CD14-positive monocyte (primary cell): ENCODE measurements around the gene ABCG1. TPM values are rescaled to one million over a fixed set of nuclear protein-coding genes. Genes with fewer than 3 reads are reported as not detected.

Experiments
- DNase-seq, 3 donors: peaks; one replicate each; pipeline ENCODE4 v3.0.0-alpha.2; 2011 to 2022
- H2AFZ ChIP-seq: 2 replicates; pipeline ENCODE4 v1.6.0; 2012; ENCODE audit warnings: mild to moderate bottlenecking, low read depth, low read length, inconsistent platforms; ENCODE audit not compliant: insufficient read depth, poor library complexity, severe bottlenecking
- H3K27ac ChIP-seq, 2 donors: 1 replicate in 1 of 2; 2 replicates in 1 of 2; pipeline ENCODE4 v1.5.1; 2012 to 2013; ENCODE audit warnings: low read length in 2 of 2, control low read depth in 1 of 2, inconsistent platforms in 1 of 2, low read depth in 1 of 2, mild to moderate bottlenecking in 1 of 2
- H3K27me3 ChIP-seq, 2 donors: one replicate each; pipeline versions ENCODE4 v1.6.0 to v1.6.1; 2011 to 2013; ENCODE audit warnings: low read length in 2 of 2; ENCODE audit not compliant: control insufficient read depth in 2 of 2, insufficient read depth in 2 of 2
- H3K36me3 ChIP-seq, 2 donors: replicated peaks in 1 of 2; 1 replicate in 1 of 2; 2 replicates in 1 of 2; pipeline versions ENCODE4 v1.5.1 to v1.6.1; 2012 to 2013; ENCODE audit warnings: low read length in 2 of 2, control low read depth in 1 of 2, inconsistent platforms in 1 of 2, mild to moderate bottlenecking in 1 of 2; ENCODE audit not compliant: insufficient read depth in 2 of 2, control insufficient read depth in 1 of 2
- H3K4me1 ChIP-seq, 2 donors: 1 replicate in 1 of 2; 2 replicates in 1 of 2; pipeline versions ENCODE4 v1.5.1 to v1.6.1; 2012 to 2013; ENCODE audit warnings: low read length in 2 of 2, control low read depth in 1 of 2, inconsistent platforms in 1 of 2, mild to moderate bottlenecking in 1 of 2, moderate library complexity in 1 of 2; ENCODE audit not compliant: insufficient read depth in 2 of 2, control insufficient read depth in 1 of 2
- H3K4me2 ChIP-seq: replicated peaks from 2 replicates; pipeline ENCODE3; 2012; ENCODE audit warnings: low read length, moderate library complexity, mild to moderate bottlenecking; ENCODE audit not compliant: poor library complexity, severe bottlenecking; ENCODE audit errors: extremely low read depth
- H3K4me3 ChIP-seq, 3 experiments: fragments of 200-600 bp in 1 of 3; sonication (generic) in 1 of 3; replicated peaks in 1 of 3; 1 replicate in 2 of 3; 2 replicates in 1 of 3; pipeline ENCODE4 v1.5.1; 2011 to 2013; ENCODE audit warnings: low read length in 3 of 3, mild to moderate bottlenecking in 3 of 3, control low read depth in 2 of 3, low read depth in 2 of 3, inconsistent platforms in 1 of 3, moderate library complexity in 1 of 3
- H3K79me2 ChIP-seq: 2 replicates; pipeline ENCODE4 v1.6.0; 2012; ENCODE audit warnings: mild to moderate bottlenecking, control low read depth, inconsistent platforms, low read length, moderate library complexity; ENCODE audit not compliant: insufficient read depth
- H3K9ac ChIP-seq: 2 replicates; pipeline ENCODE4 v1.6.0; 2017; ENCODE audit warnings: low read length, mild to moderate bottlenecking; ENCODE audit not compliant: insufficient read depth, poor library complexity, severe bottlenecking
- H3K9me3 ChIP-seq, 2 donors: replicated peaks in 1 of 2; 1 replicate in 1 of 2; 2 replicates in 1 of 2; pipeline versions ENCODE4 v1.5.1 to v1.6.1; 2012 to 2013; ENCODE audit warnings: low read length in 2 of 2, control low read depth in 1 of 2; ENCODE audit not compliant: control insufficient read depth in 1 of 2, insufficient read depth in 1 of 2
- H4K20me1 ChIP-seq: 2 replicates; pipeline ENCODE4 v1.6.0; 2012; ENCODE audit warnings: mild to moderate bottlenecking, low read length, control low read depth, moderate library complexity; ENCODE audit not compliant: insufficient read depth
- H3K27ac Mint-ChIP-seq, 7 donors: one replicate each; pipeline ENCODE4 v1.8.0; 2020; ENCODE audit warnings: mild to moderate bottlenecking in 7 of 7, mixed read lengths in 7 of 7, moderate library complexity in 6 of 7, inconsistent platforms in 2 of 7
- H3K27me3 Mint-ChIP-seq, 3 donors: one replicate each; pipeline ENCODE4 v1.8.0; 2021 to 2022; ENCODE audit warnings: low read depth in 3 of 3, mild to moderate bottlenecking in 3 of 3, mixed read lengths in 3 of 3, moderate library complexity in 3 of 3, inconsistent platforms in 1 of 3
- H3K36me3 Mint-ChIP-seq, 2 donors: one replicate each; pipeline ENCODE4 v1.8.0; 2020; ENCODE audit warnings: mixed read lengths in 2 of 2, inconsistent platforms in 1 of 2, mild to moderate bottlenecking in 1 of 2
- H3K4me1 Mint-ChIP-seq: one replicate; pipeline ENCODE4 v1.8.0; 2020; ENCODE audit warnings: mild to moderate bottlenecking, mixed read lengths
- H3K4me3 Mint-ChIP-seq, 2 donors: one replicate each; pipeline ENCODE4 v1.8.0; 2020; ENCODE audit warnings: mild to moderate bottlenecking in 2 of 2, mixed read lengths in 2 of 2, moderate library complexity in 1 of 2
- H3K9me3 Mint-ChIP-seq, 7 donors: one replicate each; pipeline ENCODE4 v1.8.0; 2020 to 2022; ENCODE audit warnings: mixed read lengths in 7 of 7, mild to moderate bottlenecking in 6 of 7, moderate library complexity in 6 of 7, inconsistent platforms in 2 of 7
- WGBS: methylation state at CpG from one replicate; pipeline ENCODE4 v1.1.5; 2013; ENCODE audit warnings: missing lambda C conversion rate; ENCODE audit not compliant: insufficient coverage; 5-methylcytosine and 5-hydroxymethylcytosine counted together
- intact Hi-C, 2 donors: fragments of 100-400 bp; cut with micrococcal nuclease; formaldehyde crosslinking; loops; one replicate each; pipeline versions ENCODE4 v1.15.0 to v1.15.1; 2023
- polyA plus RNA-seq, 3 donors: library from polyadenylated mRNA; depleted of rRNA in 1 of 3; unstranded in 2 of 3; stranded (reverse) in 1 of 3; fragments of 300-500 nt in 2 of 3; fragments of >200 nt in 1 of 3; fragmentation: Illumina TruSeq in 2 of 3; gene quantifications; 1 replicate in 2 of 3; 2 replicates in 1 of 3; pipeline ENCODE4 v1.2.3, GENCODE V29; 2012 to 2021
- TF ChIP-seq, protein P1 (sequence below): fragments of 200-600 bp; IDR thresholded peaks from one replicate; pipeline ENCODE4 v1.8.0; 2022; ENCODE audit warnings: antibody characterized with exemption, mild to moderate bottlenecking

Gene ABCG1
- polyA plus RNA-seq, 3 donors: 3.0 to 5.2 (median 3.5) TPM

DNA sequence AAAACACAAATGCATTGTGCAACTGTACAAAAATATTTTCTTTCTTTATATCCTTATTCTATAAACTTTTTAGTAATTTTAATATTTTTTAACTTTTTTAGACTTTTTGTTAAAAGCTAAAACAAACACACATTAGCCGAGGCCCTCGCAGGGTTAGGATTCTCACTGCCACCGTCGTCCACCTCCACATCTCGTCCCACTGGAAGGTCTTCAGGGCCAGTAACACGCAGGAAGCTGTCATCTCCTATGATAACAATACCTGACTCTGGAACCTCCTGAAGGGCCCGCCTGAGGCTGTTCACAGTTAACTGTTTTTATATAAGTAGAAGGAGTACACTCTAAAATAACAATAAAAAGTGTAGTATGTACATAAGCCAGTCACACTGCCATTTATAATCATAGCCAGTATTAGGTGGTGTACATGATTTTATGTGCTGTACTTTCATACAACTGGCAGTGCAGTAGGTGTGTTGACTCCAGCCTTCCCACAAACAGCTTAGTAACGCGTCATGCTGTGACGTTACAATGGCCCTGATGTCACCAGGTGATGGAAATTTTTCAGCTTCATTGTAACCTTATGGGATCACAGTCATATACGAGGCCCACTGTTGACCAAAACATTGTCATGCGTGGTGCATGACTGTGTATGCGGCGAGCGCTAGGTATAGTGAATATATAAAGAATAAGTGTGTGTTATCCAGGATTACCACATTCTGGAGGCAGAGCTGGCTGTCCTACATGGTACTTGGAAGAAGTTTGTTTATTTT, 123.0 kb downstream of the ABCG1 start:
- H3K9me3 Mint-ChIP-seq: peaks cover 0 to 2% (median 0%) of the 10 kb centered on the region in 7 donors
- peaks cover 2 to 7% (median 3%) of the 10 kb centered on the region in 3 donors for H3K27me3 Mint-ChIP-seq
- H4K20me1 ChIP-seq: no peaks in the 10 kb centered on the region
- peaks cover 6 to 7% of the 10 kb centered on the region in 2 donors for H3K4me1 ChIP-seq
- no peaks in the 10 kb centered on the region for H3K27me3 ChIP-seq
- TF ChIP-seq, protein P1, sequence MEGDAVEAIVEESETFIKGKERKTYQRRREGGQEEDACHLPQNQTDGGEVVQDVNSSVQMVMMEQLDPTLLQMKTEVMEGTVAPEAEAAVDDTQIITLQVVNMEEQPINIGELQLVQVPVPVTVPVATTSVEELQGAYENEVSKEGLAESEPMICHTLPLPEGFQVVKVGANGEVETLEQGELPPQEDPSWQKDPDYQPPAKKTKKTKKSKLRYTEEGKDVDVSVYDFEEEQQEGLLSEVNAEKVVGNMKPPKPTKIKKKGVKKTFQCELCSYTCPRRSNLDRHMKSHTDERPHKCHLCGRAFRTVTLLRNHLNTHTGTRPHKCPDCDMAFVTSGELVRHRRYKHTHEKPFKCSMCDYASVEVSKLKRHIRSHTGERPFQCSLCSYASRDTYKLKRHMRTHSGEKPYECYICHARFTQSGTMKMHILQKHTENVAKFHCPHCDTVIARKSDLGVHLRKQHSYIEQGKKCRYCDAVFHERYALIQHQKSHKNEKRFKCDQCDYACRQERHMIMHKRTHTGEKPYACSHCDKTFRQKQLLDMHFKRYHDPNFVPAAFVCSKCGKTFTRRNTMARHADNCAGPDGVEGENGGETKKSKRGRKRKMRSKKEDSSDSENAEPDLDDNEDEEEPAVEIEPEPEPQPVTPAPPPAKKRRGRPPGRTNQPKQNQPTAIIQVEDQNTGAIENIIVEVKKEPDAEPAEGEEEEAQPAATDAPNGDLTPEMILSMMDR: no peak
- 100% methylated on average over 13 of the region's 15 CpGs for WGBS
- H3K4me2 ChIP-seq: no peak overlapping the region
- H3K4me3 ChIP-seq: no peak overlapping the region
- H3K79me2 ChIP-seq: no peaks in the 10 kb centered on the region
- intact Hi-C loops: no loop called here
- H3K27ac ChIP-seq: no peak overlapping the region
- peaks cover 9% of the 10 kb centered on the region for H3K4me1 Mint-ChIP-seq
- H2AFZ ChIP-seq: no peak overlapping the region
- no peak overlapping the region for H3K4me3 Mint-ChIP-seq
- no peak overlapping the region for H3K27ac Mint-ChIP-seq
- no peak overlapping the region for H3K9ac ChIP-seq
- no peaks in the 10 kb centered on the region for H3K9me3 ChIP-seq
- H3K36me3 ChIP-seq: no peaks in the 10 kb centered on the region
- no peak for DNase-seq
- no peaks in the 10 kb centered on the region for H3K36me3 Mint-ChIP-seq

DNA sequence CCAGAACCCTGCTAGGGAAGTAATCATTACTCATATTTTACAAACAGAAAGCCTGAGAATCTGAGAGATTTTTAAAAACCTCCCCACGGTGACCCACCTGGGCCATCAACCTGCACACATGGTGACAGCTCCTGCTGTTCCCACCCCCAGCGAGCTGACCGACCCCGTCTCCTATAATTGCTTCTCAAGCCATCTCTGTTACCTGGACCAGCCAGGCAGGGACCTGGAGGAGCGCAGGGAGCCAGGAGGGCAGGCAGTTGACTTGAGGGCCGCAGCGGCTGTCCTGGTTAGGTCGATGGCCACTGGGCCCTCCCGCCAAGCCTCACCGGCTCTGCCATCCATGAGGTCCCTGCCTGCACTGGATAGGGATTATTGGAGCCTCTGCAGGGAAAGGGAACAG, 124.2 kb downstream of the ABCG1 start:
- Histone ChIP-seq H3K4me2 (no peak overlapping the region), H3K4me3 (no peak overlapping the region), H3K4me1 (peaks cover under 1 to 2% of the 10 kb centered on the region in 2 donors), H3K27me3 (no peaks in the 10 kb centered on the region), H3K9ac (no peak overlapping the region), H3K9me3 (no peaks in the 10 kb centered on the region), H3K36me3 (no peaks in the 10 kb centered on the region), H3K79me2 (no peaks in the 10 kb centered on the region), H2AFZ (no peak overlapping the region), H4K20me1 (no peaks in the 10 kb centered on the region), H3K27ac (no peak overlapping the region)
- Mint-ChIP-seq H3K4me1 (peaks cover 2% of the 10 kb centered on the region), H3K4me3 (no peak overlapping the region), H3K27ac (no peak overlapping the region), H3K27me3 (peaks cover 0 to 5% (median 2%) of the 10 kb centered on the region in 3 donors), H3K36me3 (no peaks in the 10 kb centered on the region), H3K9me3 (no peaks in the 10 kb centered on the region)
- TF ChIP-seq, protein P1: no peak
- DNase-seq: no peak
- WGBS: 92% methylated on average over 10 of the region's 10 CpGs
- intact Hi-C loops: no loop called here
